ENCODE measurements around the gene CYP4F22.

The CYP4F22 gene

DNA sequence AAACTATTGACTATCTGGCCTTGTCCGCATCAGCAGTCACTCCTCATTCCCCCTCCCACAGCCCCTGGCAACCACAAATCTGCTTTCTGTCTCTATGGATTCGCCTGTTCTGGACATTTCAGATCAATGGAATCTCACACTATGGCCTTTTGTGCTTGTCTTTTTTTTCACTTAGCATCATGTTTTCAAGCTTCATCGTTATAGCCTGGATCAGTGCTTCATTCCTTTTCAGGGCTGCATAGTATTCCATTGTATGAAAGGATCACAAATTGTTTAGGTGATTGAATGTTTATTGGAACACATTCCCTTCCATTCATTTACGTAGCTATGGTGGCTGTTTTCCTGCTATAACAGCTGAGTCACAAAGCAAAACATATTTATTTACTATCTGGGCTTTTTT is 21.3 kb upstream of the CYP4F22 start:
- H3K27ac ChIP-seq, result no peak overlapping the region
- no peaks in the 10 kb centered on the region for H3K4me1 ChIP-seq (ENCODE audit: control insufficient read depth in 1 of 2, insufficient read depth in 1 of 2, low read depth in 1 of 2, low read length in 1 of 2)
- no peaks in the 10 kb centered on the region for H3K36me3 ChIP-seq
- no peaks in the 10 kb centered on the region for H3K27me3 ChIP-seq
- no peak overlapping the region for H3K4me3 ChIP-seq (ENCODE audit: low read depth in 1 of 2, low read length in 1 of 2)
- TF ChIP-seq, protein P1, sequence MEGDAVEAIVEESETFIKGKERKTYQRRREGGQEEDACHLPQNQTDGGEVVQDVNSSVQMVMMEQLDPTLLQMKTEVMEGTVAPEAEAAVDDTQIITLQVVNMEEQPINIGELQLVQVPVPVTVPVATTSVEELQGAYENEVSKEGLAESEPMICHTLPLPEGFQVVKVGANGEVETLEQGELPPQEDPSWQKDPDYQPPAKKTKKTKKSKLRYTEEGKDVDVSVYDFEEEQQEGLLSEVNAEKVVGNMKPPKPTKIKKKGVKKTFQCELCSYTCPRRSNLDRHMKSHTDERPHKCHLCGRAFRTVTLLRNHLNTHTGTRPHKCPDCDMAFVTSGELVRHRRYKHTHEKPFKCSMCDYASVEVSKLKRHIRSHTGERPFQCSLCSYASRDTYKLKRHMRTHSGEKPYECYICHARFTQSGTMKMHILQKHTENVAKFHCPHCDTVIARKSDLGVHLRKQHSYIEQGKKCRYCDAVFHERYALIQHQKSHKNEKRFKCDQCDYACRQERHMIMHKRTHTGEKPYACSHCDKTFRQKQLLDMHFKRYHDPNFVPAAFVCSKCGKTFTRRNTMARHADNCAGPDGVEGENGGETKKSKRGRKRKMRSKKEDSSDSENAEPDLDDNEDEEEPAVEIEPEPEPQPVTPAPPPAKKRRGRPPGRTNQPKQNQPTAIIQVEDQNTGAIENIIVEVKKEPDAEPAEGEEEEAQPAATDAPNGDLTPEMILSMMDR (IDR thresholded peaks at IDR 0.05), result no peak
- no peaks in the 10 kb centered on the region for H3K9me3 ChIP-seq

DNA sequence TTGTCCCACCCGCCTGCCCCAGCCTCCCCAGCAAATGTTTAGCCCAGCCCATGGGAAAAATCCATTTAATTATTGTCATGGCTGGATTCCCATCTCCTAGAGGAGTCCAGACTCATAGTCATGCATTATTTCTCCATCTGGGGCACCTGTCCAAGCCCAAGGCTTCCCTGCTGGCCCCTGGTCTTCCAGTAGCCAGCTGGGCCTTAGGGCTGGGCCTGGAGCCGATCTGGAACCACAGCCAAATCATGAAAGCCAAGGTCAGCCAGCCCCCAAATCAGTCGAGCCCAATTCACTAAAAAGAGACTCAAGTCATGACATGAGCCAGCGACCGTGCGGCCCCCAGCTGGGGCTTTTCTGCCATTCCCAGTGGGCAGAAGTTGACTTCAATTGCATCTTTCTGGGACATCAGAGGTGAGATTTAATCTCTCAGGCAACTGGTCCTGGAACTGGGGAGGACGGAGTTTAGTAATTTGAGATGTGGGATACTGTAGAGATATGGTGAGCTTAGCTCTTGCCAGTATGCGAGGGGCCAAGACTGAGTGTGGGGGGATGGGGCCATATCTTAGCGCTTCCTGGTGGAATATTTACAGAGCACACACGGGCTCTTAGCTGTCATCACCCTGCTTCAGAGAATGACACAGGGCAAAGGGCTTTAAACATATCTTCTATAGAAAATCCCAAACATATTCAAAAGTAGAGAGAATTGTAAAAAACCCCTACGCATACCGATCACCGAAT is 19.7 kb upstream of the CYP4F22 start:
- H3K9me3 ChIP-seq, result no peaks in the 10 kb centered on the region
- H3K4me1 ChIP-seq (ENCODE audit: control insufficient read depth in 1 of 2, insufficient read depth in 1 of 2, low read depth in 1 of 2, low read length in 1 of 2), result no peaks in the 10 kb centered on the region
- TF ChIP-seq, protein P1 (IDR thresholded peaks at IDR 0.05), result no peak
- H3K36me3 ChIP-seq, result no peaks in the 10 kb centered on the region
- H3K4me3 ChIP-seq (ENCODE audit: low read depth in 1 of 2, low read length in 1 of 2), result no peak overlapping the region
- peaks cover 7% of the 10 kb centered on the region for H3K27me3 ChIP-seq
- H3K27ac ChIP-seq, result no peak overlapping the region

DNA sequence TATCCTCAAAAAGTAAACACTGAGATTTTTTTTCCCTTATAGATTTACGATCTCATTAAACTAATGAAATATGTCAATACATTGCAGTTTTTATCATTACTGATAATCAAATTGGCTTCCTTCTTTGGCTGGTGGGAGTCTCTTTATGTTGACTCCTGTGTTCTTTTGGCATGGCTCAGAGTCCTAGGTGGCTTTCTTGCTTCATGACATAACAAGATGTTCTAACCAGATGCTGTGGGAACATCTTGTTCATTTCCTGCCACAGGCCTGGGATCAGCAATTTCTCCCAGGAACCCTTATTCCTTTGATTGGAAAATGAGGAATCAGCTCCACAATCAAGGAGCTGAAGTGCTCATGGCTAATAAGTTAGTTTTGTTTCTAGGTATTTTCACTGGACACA is 13.2 kb upstream of the CYP4F22 start:
- Histone ChIP-seq H3K4me1 (ENCODE audit: control insufficient read depth in 1 of 2, insufficient read depth in 1 of 2, low read depth in 1 of 2, low read length in 1 of 2) (no peaks in the 10 kb centered on the region), H3K27me3 (peaks cover 20% of the 10 kb centered on the region), H3K27ac (no peak overlapping the region), H3K9me3 (no peaks in the 10 kb centered on the region), H3K4me3 (ENCODE audit: low read depth in 1 of 2, low read length in 1 of 2) (no peak overlapping the region), H3K36me3 (no peaks in the 10 kb centered on the region)
- TF ChIP-seq, protein P1 (IDR thresholded peaks at IDR 0.05), result no peak

DNA sequence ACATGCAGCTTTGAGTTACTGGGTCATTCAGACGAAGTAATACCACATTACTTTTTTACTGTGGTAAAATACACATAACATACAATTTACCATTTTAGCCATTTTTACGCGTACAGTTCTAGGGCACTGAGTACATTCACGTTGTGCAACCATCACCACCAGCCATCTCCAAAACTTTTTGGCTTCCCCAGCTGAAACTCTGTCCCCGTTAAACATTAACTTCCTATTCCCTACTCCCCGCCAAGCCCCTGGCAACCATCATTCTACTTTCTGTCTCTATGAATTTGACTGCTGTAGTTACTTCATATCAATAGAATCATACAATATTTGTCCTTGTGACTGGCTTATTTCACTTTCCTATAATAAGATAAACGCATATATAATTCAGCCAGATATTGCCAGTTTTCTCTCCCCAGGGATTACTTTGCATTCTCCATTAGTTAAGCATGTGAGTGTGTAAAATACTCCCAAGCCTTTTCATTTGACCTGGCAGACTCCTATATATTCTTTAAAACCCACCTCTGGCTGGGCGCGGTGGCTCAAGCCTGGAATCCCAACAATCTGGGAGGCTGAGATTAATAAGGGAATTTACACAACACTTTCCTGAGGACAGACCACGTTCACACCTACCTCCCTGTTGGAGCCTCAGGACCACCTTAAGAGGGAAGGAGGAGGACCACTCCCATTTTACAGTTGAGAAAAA is 10.0 kb upstream of the CYP4F22 start:
- Histone ChIP-seq H3K9me3 (no peaks in the 10 kb centered on the region), H3K27ac (no peak overlapping the region), H3K27me3 (peaks cover 35% of the 10 kb centered on the region), H3K4me3 (ENCODE audit: low read depth in 1 of 2, low read length in 1 of 2) (no peak overlapping the region), H3K36me3 (no peaks in the 10 kb centered on the region), H3K4me1 (ENCODE audit: control insufficient read depth in 1 of 2, insufficient read depth in 1 of 2, low read depth in 1 of 2, low read length in 1 of 2) (no peaks in the 10 kb centered on the region)
- TF ChIP-seq, protein P1 (IDR thresholded peaks at IDR 0.05), result no peak

DNA sequence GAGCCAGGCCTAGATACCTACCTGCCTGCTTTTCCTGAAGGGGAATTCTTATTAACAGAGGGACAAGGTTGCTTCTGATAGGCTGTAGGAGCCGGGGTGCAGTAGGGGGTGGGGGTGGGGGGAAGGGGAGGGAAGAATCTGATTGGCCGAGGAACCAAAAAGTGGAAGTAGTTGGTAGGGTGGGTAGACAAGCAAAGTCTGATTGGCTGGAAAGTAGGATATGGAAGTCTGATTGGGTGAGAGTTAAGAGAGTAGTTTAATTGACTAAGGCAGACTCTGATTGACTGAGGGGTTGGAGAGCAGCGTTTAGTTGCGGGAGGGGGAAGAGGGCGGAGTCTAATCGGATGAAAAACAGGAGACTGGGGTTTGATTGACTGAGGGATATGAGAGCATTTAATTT is 9.4 kb upstream of the CYP4F22 start:
- peaks cover 34% of the 10 kb centered on the region for H3K27me3 ChIP-seq
- no peaks in the 10 kb centered on the region for H3K9me3 ChIP-seq
- no peaks in the 10 kb centered on the region for H3K36me3 ChIP-seq
- H3K4me3 ChIP-seq (ENCODE audit: low read depth in 1 of 2, low read length in 1 of 2), result no peak overlapping the region
- H3K27ac ChIP-seq, result no peak overlapping the region
- TF ChIP-seq, protein P1 (IDR thresholded peaks at IDR 0.05), result no peak
- H3K4me1 ChIP-seq (ENCODE audit: control insufficient read depth in 1 of 2, insufficient read depth in 1 of 2, low read depth in 1 of 2, low read length in 1 of 2), result no peaks in the 10 kb centered on the region
